ENCODE data around the gene RPL13A.

RPL13A gene

DNA sequence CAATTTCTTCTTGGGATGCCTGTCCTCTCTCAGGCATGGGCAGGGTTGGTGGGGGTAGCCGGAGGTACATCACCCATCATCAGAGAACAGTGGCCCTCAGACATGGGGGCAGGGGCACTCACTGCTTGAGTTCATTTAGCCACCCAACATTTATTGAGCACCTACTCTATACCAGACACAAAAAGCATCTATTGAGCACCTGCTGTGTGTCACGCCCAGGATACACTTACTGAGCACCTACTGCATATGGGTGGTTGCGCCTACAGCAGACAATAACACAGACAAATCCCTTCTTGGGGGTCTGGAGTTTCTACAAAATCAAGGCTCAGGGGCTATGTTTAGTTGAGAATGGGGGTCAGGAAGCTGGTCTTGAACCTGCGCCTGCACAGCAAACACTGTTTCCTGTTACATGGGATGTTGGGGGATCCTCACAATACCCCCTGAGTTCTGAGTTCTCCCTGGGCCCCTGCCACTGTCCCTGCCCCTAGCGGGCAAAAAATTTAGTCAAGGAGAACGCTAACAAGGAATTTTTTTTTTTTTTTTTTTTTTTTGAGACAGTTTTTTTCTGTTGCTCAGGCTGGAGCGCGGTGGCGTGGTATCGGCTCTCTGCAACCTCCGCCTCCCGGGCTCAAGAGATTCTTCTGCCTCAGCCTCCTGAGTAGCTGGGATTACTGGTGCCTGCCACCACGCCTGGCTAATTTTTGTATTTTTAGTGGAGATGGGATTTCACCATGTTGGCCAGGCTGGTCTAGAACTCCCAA is 52.0 kb downstream of the RPL13A start:
- H3K27ac ChIP-seq (ENCODE audit: low read depth, low read length), result no peak overlapping the region
- no peaks in the 10 kb centered on the region for H3K27me3 ChIP-seq (ENCODE audit: control insufficient read depth in 5 of 5, insufficient read depth in 4 of 5, low read length in 5 of 5)
- H3K4me3 ChIP-seq (ENCODE audit: low read depth in 1 of 5, low read length in 5 of 5), result no peak overlapping the region
- no peaks in the 10 kb centered on the region for H3K9me3 ChIP-seq (ENCODE audit: control insufficient read depth in 5 of 5, low read length in 5 of 5)
- peaks cover 0 to 66% (median 46%) of the 10 kb centered on the region in 5 donors for H3K36me3 ChIP-seq (ENCODE audit: control insufficient read depth in 5 of 5, insufficient read depth in 5 of 5, low read length in 5 of 5)
- H3K4me1 ChIP-seq (ENCODE audit: control insufficient read depth in 5 of 5, insufficient read depth in 5 of 5, low read length in 5 of 5), result peaks cover 0 to 9% (median 1%) of the 10 kb centered on the region in 5 donors
- no peak overlapping the region for H3K9ac ChIP-seq (ENCODE audit: low read length in 5 of 5)

All from subcutaneous abdominal adipose tissue (tissue), 5 donors.